ENCODE measurements around the gene ZNF143. TPM values are rescaled to one million over a fixed set of nuclear protein-coding genes. Genes with fewer than 3 reads are reported as not detected.

ZNF143 gene
- polyA plus RNA-seq, 1 donor from 2014 or later: 18.9 TPM

GRCh38 chr11:9473408-9473807 lies 12.6 kb downstream of the ZNF143 start:
- no peaks in the 10 kb centered on the region for H3K27me3 ChIP-seq (ENCODE audit: insufficient read depth, low read depth, low read length)
- peak overlapping the region; percentile 67 for H3K27ac ChIP-seq (ENCODE audit: low read length)
- peak overlapping the region; percentile 36 for H3K4me3 ChIP-seq (ENCODE audit: low read length)
- H3K36me3 ChIP-seq (ENCODE audit: insufficient read depth, low read length): no peaks in the 10 kb centered on the region
- H3K9ac ChIP-seq (ENCODE audit: low read length): peak overlapping the region; percentile 25
- H3K9me3 ChIP-seq (ENCODE audit: low read length): no peaks in the 10 kb centered on the region
- no peaks in the 10 kb centered on the region for H4K20me1 ChIP-seq (ENCODE audit: insufficient read depth)
- peaks cover 8% of the 10 kb centered on the region for H3K79me2 ChIP-seq (replicated peaks; ENCODE audit: insufficient read depth, low read length)
- H2AFZ ChIP-seq (ENCODE audit: low read depth, low read length): no peak overlapping the region
- no peaks in the 10 kb centered on the region for H3K9me2 ChIP-seq (ENCODE audit: insufficient read depth, low read length)
- TF ChIP-seq SMC3 (conservative IDR thresholded peaks at IDR 0.05; ENCODE audit: poor library complexity): no peak
- no peak for TF ChIP-seq RAD21 (conservative IDR thresholded peaks at IDR 0.05)
- no peak for TF ChIP-seq TAF1 (IDR thresholded peaks at IDR 0.05; ENCODE audit: low read depth)
- no peak for TF ChIP-seq EZH2 (IDR thresholded peaks at IDR 0.05; ENCODE audit: borderline replicate concordance, insufficient read depth, low read length, poor library complexity, severe bottlenecking)
- no peak for TF ChIP-seq REST (IDR thresholded peaks at IDR 0.05; ENCODE audit: borderline replicate concordance)
- TF ChIP-seq CTCF (IDR thresholded peaks at IDR 0.05; ENCODE audit: poor library complexity, severe bottlenecking): no peak
- peak; percentile 81 for TF ChIP-seq POLR2AphosphoS5 (IDR thresholded peaks at IDR 0.05)
- peak; percentile 82 for TF ChIP-seq EP300 (conservative IDR thresholded peaks at IDR 0.05; ENCODE audit: poor library complexity, severe bottlenecking)
- TF ChIP-seq MXI1 (conservative IDR thresholded peaks at IDR 0.05; ENCODE audit: poor library complexity, severe bottlenecking): no peak
- H3F3A ChIP-seq (ENCODE audit: insufficient read depth, low read length, poor library complexity, severe bottlenecking): no peaks in the 10 kb centered on the region
- H3K4me2 ChIP-seq (ENCODE audit: low read length): no peak overlapping the region

- no peak overlapping the region for H3K27ac ChIP-seq (ENCODE audit: low read length)
- no peaks in the 10 kb centered on the region for H3K27me3 ChIP-seq (ENCODE audit: insufficient read depth, low read depth, low read length)
- no peaks in the 10 kb centered on the region for H3F3A ChIP-seq (ENCODE audit: insufficient read depth, low read length, poor library complexity, severe bottlenecking)
- no peaks in the 10 kb centered on the region for H3K9me2 ChIP-seq (ENCODE audit: insufficient read depth, low read length)
- no peaks in the 10 kb centered on the region for H3K36me3 ChIP-seq (ENCODE audit: insufficient read depth, low read length)
- TF ChIP-seq CTCF (IDR thresholded peaks at IDR 0.05; ENCODE audit: poor library complexity, severe bottlenecking): no peak
- no peak for TF ChIP-seq RAD21 (conservative IDR thresholded peaks at IDR 0.05)
- no peak for TF ChIP-seq EZH2 (IDR thresholded peaks at IDR 0.05; ENCODE audit: borderline replicate concordance, insufficient read depth, low read length, poor library complexity, severe bottlenecking)
- TF ChIP-seq REST (IDR thresholded peaks at IDR 0.05; ENCODE audit: borderline replicate concordance): no peak
- no peaks in the 10 kb centered on the region for H3K9me3 ChIP-seq (ENCODE audit: low read length)
- H3K4me2 ChIP-seq (ENCODE audit: low read length): no peak overlapping the region
- H3K9ac ChIP-seq (ENCODE audit: low read length): no peak overlapping the region
- no peak overlapping the region for H2AFZ ChIP-seq (ENCODE audit: low read depth, low read length)
- H3K4me3 ChIP-seq (ENCODE audit: low read length): no peak overlapping the region
- no peaks in the 10 kb centered on the region for H3K79me2 ChIP-seq (replicated peaks; ENCODE audit: insufficient read depth, low read length)
- no peaks in the 10 kb centered on the region for H4K20me1 ChIP-seq (ENCODE audit: insufficient read depth)
These were observed 19.1 kb downstream of the ZNF143 start for GRCh38 chr11:9479899-9480298.

All from neural cell (in vitro differentiated cells).